Left ventricle myocardium inferior (tissue), 1 donor: Measurements from ENCODE around the gene DUSP10. TPM values are rescaled to one million over a fixed set of nuclear protein-coding genes. Genes with fewer than 3 reads are reported as not detected.

Source experiments
- DNase-seq: peaks from one replicate; pipeline ENCODE4 v3.0.0-alpha.2; 2020
- H3K27ac ChIP-seq: fragments of 200-600 bp; replicated peaks from 2 replicates; pipeline ENCODE4 v1.8.0; 2021
- H3K27me3 ChIP-seq: fragments of 200-600 bp; 2 replicates; pipeline ENCODE4 v1.8.0; 2021; ENCODE audit warnings: low read depth
- H3K36me3 ChIP-seq: fragments of 200-600 bp; 2 replicates; pipeline ENCODE4 v1.8.0; 2021
- H3K4me1 ChIP-seq: fragments of 200-600 bp; 2 replicates; pipeline ENCODE4 v1.8.0; 2021
- H3K4me3 ChIP-seq: fragments of 200-600 bp; 2 replicates; pipeline ENCODE4 v1.8.0; 2021; ENCODE audit warnings: mild to moderate bottlenecking, moderate library complexity
- H3K9me3 ChIP-seq: fragments of 200-600 bp; replicated peaks from 2 replicates; pipeline ENCODE4 v1.8.0; 2021
- intact Hi-C: fragments of 100-400 bp; cut with micrococcal nuclease; formaldehyde crosslinking; loops from one replicate; pipeline ENCODE4 v1.11.0; 2022
- total RNA-seq: library from RNA; stranded (reverse); fragmentation: NEBNext Ultra II Directional; extraction: Animal tissue kit (Norgen Biotek cat#: 25700); gene quantifications from one replicate; pipeline ENCODE4 v1.2.1, GENCODE V29; 2021
- TF ChIP-seq, protein P1 (sequence below): fragments of 200-600 bp; IDR thresholded peaks from 2 replicates; pipeline ENCODE4 v1.8.0; 2021; ENCODE audit warnings: antibody characterized with exemption, mild to moderate bottlenecking, borderline replicate concordance
- donor health status: DM: no; HTN: yes; CAD: no; lungs with severe emphysema.

Gene DUSP10
- total RNA-seq, 1 donor from 2014 or later = 4.6 TPM

DNA sequence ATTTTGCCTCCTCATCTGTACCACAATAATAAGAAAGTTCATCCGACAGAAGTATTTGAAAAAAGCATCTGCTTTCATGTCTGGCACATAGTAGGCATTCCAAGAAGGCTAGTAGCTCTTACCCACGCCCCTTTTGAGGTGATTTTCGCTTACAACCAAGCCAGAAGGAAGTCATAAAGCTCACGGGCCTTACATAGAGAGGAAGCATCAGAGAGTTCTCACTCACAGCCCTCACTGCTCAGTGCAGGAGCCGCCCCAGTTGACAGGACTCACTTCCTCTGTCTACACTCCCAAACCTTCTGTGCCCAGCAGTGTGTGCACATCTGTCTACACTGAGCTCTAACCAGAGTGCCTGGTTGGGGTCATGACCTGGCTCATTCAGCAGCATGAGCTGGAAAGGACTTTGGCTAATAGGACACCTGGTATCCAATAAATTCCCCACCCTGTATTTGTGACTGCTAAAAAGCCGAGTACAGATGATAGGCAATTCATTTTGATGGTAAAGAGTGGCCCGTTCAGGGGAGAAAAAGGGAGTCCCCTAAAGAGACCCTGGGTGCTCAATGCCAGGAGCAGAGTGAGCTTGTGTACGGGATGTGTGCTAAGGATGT, 36.8 kb upstream of the DUSP10 start:
- no peak for DNase-seq
- TF ChIP-seq, protein P1, sequence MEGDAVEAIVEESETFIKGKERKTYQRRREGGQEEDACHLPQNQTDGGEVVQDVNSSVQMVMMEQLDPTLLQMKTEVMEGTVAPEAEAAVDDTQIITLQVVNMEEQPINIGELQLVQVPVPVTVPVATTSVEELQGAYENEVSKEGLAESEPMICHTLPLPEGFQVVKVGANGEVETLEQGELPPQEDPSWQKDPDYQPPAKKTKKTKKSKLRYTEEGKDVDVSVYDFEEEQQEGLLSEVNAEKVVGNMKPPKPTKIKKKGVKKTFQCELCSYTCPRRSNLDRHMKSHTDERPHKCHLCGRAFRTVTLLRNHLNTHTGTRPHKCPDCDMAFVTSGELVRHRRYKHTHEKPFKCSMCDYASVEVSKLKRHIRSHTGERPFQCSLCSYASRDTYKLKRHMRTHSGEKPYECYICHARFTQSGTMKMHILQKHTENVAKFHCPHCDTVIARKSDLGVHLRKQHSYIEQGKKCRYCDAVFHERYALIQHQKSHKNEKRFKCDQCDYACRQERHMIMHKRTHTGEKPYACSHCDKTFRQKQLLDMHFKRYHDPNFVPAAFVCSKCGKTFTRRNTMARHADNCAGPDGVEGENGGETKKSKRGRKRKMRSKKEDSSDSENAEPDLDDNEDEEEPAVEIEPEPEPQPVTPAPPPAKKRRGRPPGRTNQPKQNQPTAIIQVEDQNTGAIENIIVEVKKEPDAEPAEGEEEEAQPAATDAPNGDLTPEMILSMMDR = no peak
- H3K27me3 ChIP-seq = no peaks in the 10 kb centered on the region
- no peak overlapping the region for H3K27ac ChIP-seq
- no peaks in the 10 kb centered on the region for H3K36me3 ChIP-seq
- no peak overlapping the region for H3K4me3 ChIP-seq
- H3K9me3 ChIP-seq = no peaks in the 10 kb centered on the region
- H3K4me1 ChIP-seq = no peaks in the 10 kb centered on the region
- intact Hi-C loops = no loop called here

DNA sequence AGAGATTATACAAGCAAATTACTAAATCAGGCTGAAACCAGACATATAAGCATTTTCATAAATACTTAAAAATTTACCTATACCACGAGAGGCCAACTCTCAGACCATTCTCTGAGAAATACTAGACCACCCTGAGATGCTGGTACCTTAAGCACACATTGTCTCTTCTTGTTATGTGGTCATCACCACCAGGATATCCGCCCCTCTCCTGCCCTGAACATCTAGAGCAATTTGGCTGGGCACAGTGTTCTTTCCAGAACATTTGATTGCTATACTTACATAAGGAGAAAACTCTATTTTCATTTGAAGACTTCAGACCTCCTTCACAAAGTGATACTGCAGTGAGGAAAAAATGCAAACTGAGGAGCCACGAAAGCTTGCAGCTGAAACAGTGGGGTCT, 36.2 kb upstream of the DUSP10 start:
- Histone ChIP-seq H3K27ac (no peak overlapping the region), H3K4me3 (no peak overlapping the region), H3K4me1 (no peaks in the 10 kb centered on the region), H3K27me3 (no peaks in the 10 kb centered on the region), H3K9me3 (no peaks in the 10 kb centered on the region), H3K36me3 (no peaks in the 10 kb centered on the region)
- intact Hi-C loops = no loop called here
- DNase-seq = no peak
- TF ChIP-seq, protein P1 = no peak

DNA sequence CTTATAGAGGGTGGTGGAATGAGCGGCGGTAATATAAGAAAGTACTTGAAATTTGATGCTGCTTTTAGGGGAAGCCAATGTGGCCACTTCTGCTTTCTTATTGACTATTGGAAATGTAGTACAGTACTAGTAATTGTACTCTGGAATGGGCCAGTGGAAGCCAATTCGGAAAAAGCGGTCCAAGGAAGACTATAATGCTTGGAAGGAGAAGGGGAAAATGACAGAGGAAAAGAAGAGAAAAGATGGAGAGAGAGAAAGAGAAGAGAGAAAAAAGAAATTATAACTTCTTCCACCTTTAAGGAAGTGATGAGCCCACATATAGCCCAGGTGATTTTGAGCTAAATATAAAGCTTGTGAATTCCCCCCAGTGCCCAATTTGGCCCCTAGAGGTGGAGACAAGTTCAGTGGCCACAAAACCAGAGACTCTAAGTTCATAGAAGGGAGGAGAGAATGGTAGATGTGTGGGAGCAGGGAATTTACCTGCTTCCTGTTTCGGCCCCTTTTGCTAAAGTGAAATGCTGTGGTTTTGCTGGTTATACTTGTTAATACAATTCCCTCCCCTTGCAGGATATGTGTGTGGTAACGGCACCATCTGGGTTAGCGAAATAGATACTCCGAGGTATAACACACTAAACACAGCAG, 35.7 kb upstream of the DUSP10 start:
- Histone ChIP-seq H3K4me1 (no peaks in the 10 kb centered on the region), H3K27ac (no peak overlapping the region), H3K36me3 (no peaks in the 10 kb centered on the region), H3K4me3 (no peak overlapping the region), H3K27me3 (no peaks in the 10 kb centered on the region), H3K9me3 (no peaks in the 10 kb centered on the region)
- intact Hi-C loops = no loop called here
- TF ChIP-seq, protein P1 = no peak
- DNase-seq = no peak

DNA sequence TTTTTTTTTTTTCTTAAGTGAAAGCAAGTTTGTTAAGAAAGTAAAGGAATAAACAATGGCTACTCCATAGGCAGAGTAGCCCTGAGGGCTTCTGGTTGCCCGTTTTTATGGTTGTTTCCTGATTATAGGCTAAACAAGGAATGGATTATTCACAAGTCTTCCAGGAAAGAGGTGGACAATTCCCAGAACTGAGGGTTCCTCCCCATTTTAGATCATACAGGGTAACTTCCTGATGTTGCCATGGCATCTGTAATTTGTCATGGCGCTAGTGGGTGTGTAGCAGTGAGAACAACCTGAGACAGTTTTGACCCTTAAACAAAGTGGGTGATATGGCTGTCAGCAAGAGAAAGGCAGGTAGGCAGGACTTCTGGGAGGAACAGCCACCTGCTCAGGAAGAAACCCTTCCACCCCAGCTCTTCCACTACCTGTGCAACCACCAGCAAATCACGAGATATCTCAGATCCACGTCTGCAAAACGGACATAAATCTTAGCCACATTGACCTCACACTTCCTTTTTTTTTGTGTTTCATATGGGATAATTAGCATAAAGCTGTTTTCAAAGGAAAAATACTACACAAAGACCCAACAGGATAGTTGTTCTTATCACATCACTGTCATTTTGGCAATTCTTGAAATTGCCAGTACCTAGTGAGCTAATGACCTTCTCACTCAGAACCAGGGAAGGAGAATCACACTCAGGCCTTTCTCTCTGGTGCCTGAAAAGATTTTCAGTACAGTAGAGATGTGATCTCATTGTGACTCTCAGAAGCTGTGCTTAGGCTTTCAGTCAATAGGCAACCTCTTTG, 34.8 kb upstream of the DUSP10 start:
- intact Hi-C loops = no loop called here
- H3K4me1 ChIP-seq = no peaks in the 10 kb centered on the region
- H3K9me3 ChIP-seq = no peaks in the 10 kb centered on the region
- no peak overlapping the region for H3K27ac ChIP-seq
- H3K27me3 ChIP-seq = no peaks in the 10 kb centered on the region
- no peak overlapping the region for H3K4me3 ChIP-seq
- TF ChIP-seq, protein P1 = no peak
- DNase-seq = no peak
- no peaks in the 10 kb centered on the region for H3K36me3 ChIP-seq

DNA sequence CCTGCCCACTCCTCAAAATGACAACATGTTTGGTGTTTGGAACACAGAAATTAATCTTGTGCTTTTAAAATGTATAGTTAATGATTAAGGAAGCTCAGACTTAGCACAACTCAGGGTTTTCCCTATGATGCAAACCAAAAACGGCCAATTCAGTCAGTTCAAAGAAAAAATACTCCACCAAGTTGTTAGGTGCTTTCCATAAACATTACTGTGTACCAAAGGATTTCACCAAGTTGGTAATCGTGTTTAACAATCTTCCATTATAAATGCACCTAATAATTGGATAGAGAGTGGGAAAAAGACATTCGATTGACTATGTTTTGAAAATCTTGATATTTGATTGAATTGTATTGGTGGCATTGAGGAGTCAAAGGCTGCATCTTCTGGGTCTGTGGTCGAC, 33.3 kb upstream of the DUSP10 start:
- H3K36me3 ChIP-seq = no peaks in the 10 kb centered on the region
- intact Hi-C loops = no loop called here
- H3K4me3 ChIP-seq = no peak overlapping the region
- no peaks in the 10 kb centered on the region for H3K27me3 ChIP-seq
- H3K4me1 ChIP-seq = no peaks in the 10 kb centered on the region
- H3K9me3 ChIP-seq = no peaks in the 10 kb centered on the region
- DNase-seq = no peak
- TF ChIP-seq, protein P1 = no peak
- H3K27ac ChIP-seq = no peak overlapping the region
